Right cardiac atrium (tissue), 5 donors: ENCODE results near the gene EML1. TPM values are rescaled to one million over a fixed set of nuclear protein-coding genes. Genes with fewer than 3 reads are reported as not detected.

ENCODE experiments used
- ATAC-seq, 2 donors: fragments of 200-7000 bp; cut with Tn5 transposase; one replicate each; pipeline versions ENCODE4 v1.8.0 to v1.9.1; 2020; ENCODE audit warnings: moderate library complexity in 2 of 2, mild to moderate bottlenecking in 1 of 2
- DNase-seq, 3 donors: peaks; one replicate each; pipeline ENCODE4 v3.0.0-alpha.2; 2020
- H3K27ac ChIP-seq: one replicate; pipeline ENCODE4 v1.5.1; 2013; ENCODE audit warnings: mild to moderate bottlenecking, low read length, control low read depth, moderate library complexity
- H3K27me3 ChIP-seq: one replicate; pipeline ENCODE4 v1.6.1; 2013; ENCODE audit not compliant: control insufficient read depth, insufficient read depth
- H3K4me1 ChIP-seq: one replicate; pipeline ENCODE4 v1.6.1; 2013; ENCODE audit warnings: low read length; ENCODE audit not compliant: control insufficient read depth, insufficient read depth
- H3K4me3 ChIP-seq: one replicate; pipeline ENCODE4 v1.5.1; 2013; ENCODE audit warnings: low read length, control low read depth
- H3K9me3 ChIP-seq: one replicate; pipeline ENCODE4 v1.6.1; 2013; ENCODE audit warnings: low read length; ENCODE audit not compliant: control insufficient read depth
- WGBS: extraction: QIAGEN DNeasy Blood & Tissue Kit; methylation state at CpG from one replicate; pipeline ENCODE4 v1.1.7; 2013; 5-methylcytosine and 5-hydroxymethylcytosine counted together
- intact Hi-C, 4 donors: fragments of 100-400 bp; cut with DNase I; formaldehyde crosslinking; loops; one replicate each; pipeline versions ENCODE4 v1.11.0 to v1.14.0; 2022 to 2023
- polyA plus RNA-seq: library from polyadenylated mRNA; stranded (reverse); fragments of 200-250 nt; gene quantifications from one replicate; pipeline ENCODE4 v1.2.3, GENCODE V29; 2013
- total RNA-seq, 4 donors: library from RNA; stranded (reverse); fragmentation: NEBNext Ultra II Directional; extraction: Animal tissue kit (Norgen Biotek cat#: 25700); gene quantifications; one replicate each; pipeline ENCODE4 v1.2.1, GENCODE V29; 2021
- donor health status: healthy with polysubstance abuse.
- donor health status: DM: no; HTN: yes; CAD: no.
- donor health status: DM: no; HTN: no; CAD: no.
- donor health status: DM: no; HTN: yes; CAD: no; lungs with severe emphysema.
- donor health status: DM: yes; HTN: yes; CAD: no.

The EML1 gene
- total and polyA plus RNA-seq, 5 donors: 11.2 to 39.1 (median 34.0) TPM

DNA sequence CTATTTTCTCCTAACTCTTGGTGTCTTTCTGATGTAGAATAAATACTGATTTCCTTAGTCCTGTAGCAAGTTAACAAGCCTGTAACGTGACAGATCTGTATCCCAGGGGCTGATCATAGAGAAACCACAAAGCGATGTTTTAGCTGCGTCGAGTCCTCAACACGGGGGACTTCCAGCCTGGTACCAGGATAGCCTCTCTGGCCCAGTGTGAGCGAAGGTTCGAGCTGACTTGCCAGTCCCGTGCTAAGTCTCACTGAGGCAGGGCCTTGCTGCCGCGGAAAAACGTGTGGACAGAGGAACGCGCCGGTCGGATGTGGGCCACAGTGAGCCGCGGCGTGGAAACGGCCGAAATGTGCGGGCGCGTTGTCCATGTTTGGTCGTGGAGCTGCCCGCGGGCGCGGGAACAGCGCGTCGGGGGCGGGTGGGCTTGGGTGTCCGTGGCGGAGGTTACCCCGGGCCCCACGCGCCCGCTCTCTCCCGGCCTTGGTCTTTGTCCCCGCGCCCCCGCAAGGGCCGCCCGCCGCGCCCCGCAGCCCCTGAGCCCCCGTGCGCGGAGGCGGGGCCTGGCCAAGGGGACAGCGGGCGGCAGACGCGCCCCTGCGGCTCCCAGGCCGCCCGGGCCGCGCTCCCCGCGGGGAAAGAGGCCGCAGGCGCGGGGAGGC is 531 bp upstream of the EML1 start:
- ATAC-seq: peak; percentile 48 to 55
- no peaks in the 10 kb centered on the region for H3K27me3 ChIP-seq
- peaks cover 9% of the 10 kb centered on the region for H3K4me1 ChIP-seq
- intact Hi-C loops: loop anchor here (5.0 to 10.0 kb wide), 5 partner anchors 40 to 92 kb away; no protein-coding TSS in a partner anchor
- peak overlapping the region; percentile 10 for H3K27ac ChIP-seq
- DNase-seq: peak in 2 of 3 donors; percentile 44 to 80
- 7% methylated on average over 65 of the region's 65 CpGs for WGBS
- H3K4me3 ChIP-seq: peak overlapping the region; percentile 97
- no peaks in the 10 kb centered on the region for H3K9me3 ChIP-seq

DNA sequence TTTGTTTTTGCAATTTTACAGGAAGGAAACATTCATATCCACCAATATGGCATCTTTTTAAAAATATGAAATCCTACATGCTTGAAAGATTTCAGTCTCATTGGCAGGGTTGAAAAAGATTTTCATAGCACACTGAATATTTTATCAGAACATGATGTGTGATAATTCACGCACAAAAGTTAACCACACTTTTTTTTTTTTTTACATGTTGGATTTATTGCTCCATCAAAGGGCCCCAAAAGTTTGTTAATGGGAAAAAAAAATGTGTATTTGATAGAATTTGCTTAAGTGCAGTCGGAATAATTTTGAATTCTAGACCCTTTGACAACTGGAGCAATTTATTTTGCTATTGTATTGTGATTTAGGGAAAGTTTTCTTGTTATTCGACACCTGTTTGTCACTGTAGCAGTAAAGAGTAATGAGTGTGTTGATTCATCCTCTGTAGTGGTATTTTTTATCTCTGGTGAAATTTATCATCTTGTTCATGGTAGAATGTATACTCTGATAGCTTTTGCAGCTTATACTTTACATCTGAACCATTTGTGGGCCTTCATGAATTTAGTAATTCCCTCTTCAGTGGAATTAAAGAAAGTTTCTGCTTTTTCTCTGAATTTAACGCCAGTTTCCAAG is 1.1 kb downstream of the EML1 start:
- Histone ChIP-seq H3K9me3 (no peaks in the 10 kb centered on the region), H3K4me1 (peaks cover 9% of the 10 kb centered on the region), H3K4me3 (peak overlapping the region; percentile 97), H3K27ac (no peak overlapping the region), H3K27me3 (no peaks in the 10 kb centered on the region)
- no peak for ATAC-seq
- intact Hi-C loops: loop anchor here (5.0 to 10.0 kb wide), 5 partner anchors 42 to 91 kb away; no protein-coding TSS in a partner anchor
- WGBS: 61% methylated on average over 4 of the region's 4 CpGs
- no peak for DNase-seq

DNA sequence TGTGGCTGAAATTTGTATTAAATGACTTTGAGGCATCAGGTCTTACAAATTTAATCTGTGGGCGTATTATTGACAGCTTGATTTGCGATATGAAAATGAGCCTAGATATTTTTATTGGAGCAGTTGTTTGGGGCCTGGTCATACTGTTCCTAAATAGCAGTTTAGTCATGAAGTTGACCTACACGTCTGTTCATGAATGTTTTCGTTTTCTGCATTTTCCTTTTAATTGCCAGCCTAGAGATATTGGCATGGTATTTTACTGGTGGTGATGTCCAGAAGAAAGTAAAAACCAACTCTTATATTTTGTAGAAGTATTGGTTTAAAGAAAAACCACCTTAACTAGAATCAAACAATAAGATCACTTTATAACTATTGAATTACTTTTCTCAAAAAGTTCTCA is 1.8 kb downstream of the EML1 start:
- no peak for ATAC-seq
- no peaks in the 10 kb centered on the region for H3K9me3 ChIP-seq
- DNase-seq: no peak
- intact Hi-C loops: loop anchor here (10.0 kb wide), 3 partner anchors 50 to 90 kb away; no protein-coding TSS in a partner anchor
- H3K27ac ChIP-seq: no peak overlapping the region
- WGBS: 70% methylated on average over 4 of the region's 4 CpGs
- no peak overlapping the region for H3K4me3 ChIP-seq
- H3K4me1 ChIP-seq: peaks cover 9% of the 10 kb centered on the region
- H3K27me3 ChIP-seq: no peaks in the 10 kb centered on the region

DNA sequence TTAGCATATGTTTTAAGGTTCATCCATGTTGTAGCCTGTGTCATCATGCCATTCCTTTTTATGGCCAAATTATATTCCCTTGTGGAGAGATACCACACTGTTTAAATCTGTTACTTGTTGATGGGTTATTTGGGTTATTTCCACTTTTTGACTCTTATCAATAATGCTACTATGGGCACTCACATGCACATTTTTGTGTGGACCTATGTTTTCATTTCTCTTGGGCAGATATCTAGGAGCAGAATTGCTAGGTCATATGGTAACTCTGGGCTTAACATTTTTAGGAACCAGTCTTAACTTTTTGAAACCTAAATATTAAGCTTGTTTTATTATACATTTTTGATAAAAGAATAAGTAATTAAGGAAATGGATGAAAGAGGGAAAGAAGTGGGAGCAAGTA is 4.0 kb downstream of the EML1 start:
- DNase-seq: no peak
- intact Hi-C loops: loop anchor here (10.0 kb wide), 3 partner anchors 52 to 88 kb away; no protein-coding TSS in a partner anchor
- H3K27ac ChIP-seq: no peak overlapping the region

DNA sequence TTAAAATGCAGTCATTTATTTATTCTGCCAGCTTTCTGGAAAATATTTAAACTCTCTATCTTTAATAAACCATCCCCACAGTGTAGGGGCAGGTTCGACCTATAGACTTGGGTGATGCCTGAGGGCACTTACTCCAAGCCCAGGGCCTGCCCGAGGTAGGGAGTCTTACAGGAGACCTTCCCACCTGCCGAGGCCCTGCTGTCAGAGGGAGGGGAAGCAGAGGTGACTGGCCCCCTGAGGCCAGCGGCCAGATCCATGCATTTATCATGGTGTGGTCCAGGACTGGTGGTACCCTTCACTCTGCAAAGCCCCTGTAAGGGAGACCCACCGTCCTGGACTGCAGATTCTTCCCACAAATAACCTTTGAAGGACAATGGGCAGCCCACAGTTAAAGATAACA is 7.6 kb downstream of the EML1 start:
- 89% methylated on average over 5 of the region's 5 CpGs for WGBS
- Histone ChIP-seq H3K9me3 (no peaks in the 10 kb centered on the region), H3K27ac (no peak overlapping the region), H3K4me1 (no peaks in the 10 kb centered on the region), H3K4me3 (no peak overlapping the region), H3K27me3 (no peaks in the 10 kb centered on the region)
- ATAC-seq: no peak
- intact Hi-C loops: no loop called here
- no peak for DNase-seq

More for the DNA sequence above, 4.0 kb downstream of the EML1 start:
- H3K27me3 ChIP-seq: no peaks in the 10 kb centered on the region
- no peaks in the 10 kb centered on the region for H3K4me1 ChIP-seq
- no peaks in the 10 kb centered on the region for H3K9me3 ChIP-seq
- no peak for ATAC-seq
- no peak overlapping the region for H3K4me3 ChIP-seq

DNA sequence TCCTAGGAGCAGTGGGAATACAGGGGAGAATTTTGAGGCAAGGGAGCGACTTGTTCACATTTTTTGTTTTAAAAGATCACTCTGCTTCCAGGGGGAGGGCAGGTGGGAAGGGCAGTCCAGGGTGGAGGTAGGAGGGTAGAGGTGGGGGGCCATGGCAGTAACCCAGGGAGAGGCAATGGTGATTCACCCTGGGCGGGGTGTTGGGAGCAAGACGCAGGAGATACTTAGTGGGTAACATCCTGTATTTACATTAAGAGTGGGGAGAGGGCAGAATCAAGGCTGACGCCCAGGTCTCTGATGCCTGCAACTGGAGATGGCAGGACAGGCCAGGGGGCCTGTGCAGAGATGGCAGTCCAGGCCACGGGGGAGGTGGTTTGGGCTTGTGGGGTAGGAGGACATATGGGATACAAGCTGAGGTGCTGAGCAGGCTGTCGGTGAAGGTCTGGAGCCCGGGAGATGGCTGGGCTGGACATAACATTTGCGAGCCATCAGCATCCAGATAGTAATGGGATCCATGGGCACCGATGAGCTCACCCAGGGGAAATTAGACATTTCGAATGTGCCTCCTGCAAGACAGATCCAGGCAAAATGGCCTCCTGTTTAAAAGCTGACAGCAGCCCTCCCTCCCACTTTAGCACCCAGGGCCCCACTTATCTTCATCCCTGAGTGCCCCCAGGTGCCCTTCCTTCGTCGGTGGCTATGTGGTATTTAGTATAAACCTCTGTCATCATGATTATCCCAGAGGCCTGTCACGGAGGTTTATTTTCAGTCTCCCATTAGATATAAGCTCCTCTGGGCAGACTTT is 9.3 kb downstream of the EML1 start:
- intact Hi-C loops: no loop called here
- H3K4me3 ChIP-seq: no peak overlapping the region
- WGBS: 79% methylated on average over 13 of the region's 13 CpGs

DNA sequence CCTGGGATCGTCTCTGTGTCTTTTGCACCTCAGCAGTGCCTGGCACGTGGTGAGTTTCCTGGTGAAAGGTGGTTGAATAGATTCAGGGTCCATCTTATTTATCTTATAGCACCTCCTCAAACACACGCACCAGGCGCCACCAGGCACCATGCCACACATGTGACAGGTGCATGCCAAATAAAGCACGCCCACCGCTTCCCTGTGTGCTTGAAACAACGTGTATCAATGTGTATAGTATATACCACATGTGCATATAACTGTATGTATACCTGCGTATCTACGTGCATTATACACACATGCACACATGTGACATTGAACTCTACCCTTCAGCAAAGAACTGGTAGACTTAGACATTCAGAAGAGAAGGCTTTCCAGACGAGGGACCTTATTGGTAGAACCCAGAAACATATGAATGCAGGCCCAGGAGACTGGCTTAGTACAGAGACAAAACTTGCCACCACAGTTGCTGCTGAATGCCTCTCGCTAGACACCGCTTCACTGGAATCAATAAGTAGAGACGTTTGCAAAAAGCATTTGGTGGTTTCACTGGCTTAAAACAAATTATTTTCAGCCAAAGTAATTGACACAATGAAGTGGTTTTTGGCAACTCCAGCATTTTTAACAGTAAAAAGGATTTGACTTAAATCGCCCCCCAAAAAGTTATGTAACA is 10.0 kb downstream of the EML1 start:
- WGBS: 75% methylated on average over 14 of the region's 14 CpGs
- Histone ChIP-seq H3K4me1 (peaks cover 11% of the 10 kb centered on the region), H3K27ac (no peak overlapping the region), H3K27me3 (no peaks in the 10 kb centered on the region), H3K4me3 (no peak overlapping the region), H3K9me3 (no peaks in the 10 kb centered on the region)
- ATAC-seq (no peak), DNase-seq (no peak)
- intact Hi-C loops: no loop called here

More for the DNA sequence above, 9.3 kb downstream of the EML1 start:
- ATAC-seq: peak in 1 of 2 donors; percentile 16
- Histone ChIP-seq H3K27me3 (no peaks in the 10 kb centered on the region), H3K4me1 (peaks cover 7% of the 10 kb centered on the region), H3K9me3 (no peaks in the 10 kb centered on the region), H3K27ac (no peak overlapping the region)
- DNase-seq: no peak

DNA sequence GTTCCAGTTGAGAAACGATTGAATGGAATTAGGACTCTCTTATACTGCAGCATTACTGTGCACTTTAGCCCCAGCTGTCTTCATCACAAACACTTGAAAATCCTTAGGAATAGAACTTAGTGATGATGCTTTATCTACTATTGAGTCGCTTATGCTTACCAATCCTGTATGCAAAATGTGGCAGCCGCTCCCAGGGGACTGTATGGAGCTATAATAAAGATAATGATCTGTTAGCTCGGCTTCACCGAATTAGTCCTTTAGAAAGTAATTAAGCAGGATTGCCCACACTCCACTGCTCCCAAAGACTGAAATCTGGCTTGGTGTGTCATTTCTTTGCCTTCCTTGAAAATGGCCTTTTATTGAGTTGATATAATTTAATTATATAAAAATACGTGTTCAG is 10.6 kb downstream of the EML1 start:
- intact Hi-C loops: no loop called here
- no peak overlapping the region for H3K27ac ChIP-seq
- DNase-seq: no peak
- H3K27me3 ChIP-seq: no peaks in the 10 kb centered on the region
- peaks cover 11% of the 10 kb centered on the region for H3K4me1 ChIP-seq
- no peaks in the 10 kb centered on the region for H3K9me3 ChIP-seq
- no peak for ATAC-seq
- WGBS: 76% methylated on average over 6 of the region's 6 CpGs
- no peak overlapping the region for H3K4me3 ChIP-seq

DNA sequence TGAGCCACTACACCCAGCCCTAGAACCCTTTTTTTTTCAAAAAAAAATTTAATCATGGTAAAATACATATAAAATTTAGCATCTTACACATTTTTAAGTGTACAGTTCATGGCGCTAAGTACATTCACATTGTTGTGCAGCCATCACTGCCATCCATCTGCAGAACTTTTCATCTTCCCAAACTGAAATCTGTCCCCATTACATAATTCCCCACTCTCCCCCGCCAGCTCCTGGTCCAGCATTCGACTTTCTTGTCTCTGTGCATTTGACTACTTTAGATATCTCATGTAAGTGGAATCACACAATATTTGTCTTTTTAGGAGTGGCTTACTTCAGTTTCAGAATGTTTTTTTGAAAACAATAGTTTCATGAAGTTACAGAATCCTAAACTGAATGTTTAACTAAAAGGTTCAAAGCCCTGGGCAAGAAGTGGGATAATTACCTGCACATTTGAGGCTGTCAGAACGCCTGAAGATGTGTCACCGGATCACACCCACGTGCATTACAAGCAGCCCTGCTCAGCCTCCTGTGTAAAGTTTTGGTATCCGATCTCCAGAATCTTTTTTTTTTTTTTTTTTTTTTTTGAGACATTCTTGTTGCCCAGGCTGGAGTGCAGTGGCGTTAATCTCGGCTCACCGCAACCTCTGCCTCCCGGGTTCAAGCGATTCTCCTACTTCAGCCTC is 12.7 kb downstream of the EML1 start:
- ATAC-seq: no peak
- Histone ChIP-seq H3K27me3 (no peaks in the 10 kb centered on the region), H3K4me1 (peaks cover 11% of the 10 kb centered on the region), H3K27ac (no peak overlapping the region), H3K4me3 (no peak overlapping the region), H3K9me3 (no peaks in the 10 kb centered on the region)
- no peak for DNase-seq
- intact Hi-C loops: no loop called here
- 93% methylated on average over 12 of the region's 12 CpGs for WGBS

DNA sequence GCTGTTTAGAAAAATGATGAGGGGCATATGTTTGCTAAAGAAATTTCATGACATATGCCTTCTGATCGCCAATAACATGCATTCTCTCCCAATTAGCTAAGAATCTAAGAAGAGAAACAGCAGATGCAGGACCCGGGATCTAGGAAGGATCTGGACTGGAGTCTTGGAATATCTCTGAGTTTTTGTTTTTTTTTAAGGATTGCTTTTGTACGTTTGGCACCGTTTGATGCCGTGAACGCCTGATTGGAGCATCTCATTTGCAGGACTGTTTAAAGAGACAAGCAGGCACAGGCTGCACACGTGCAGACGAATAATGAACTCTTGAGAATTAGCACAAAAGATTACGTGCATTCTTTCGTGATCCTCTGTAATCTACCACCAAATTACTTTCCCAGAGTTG is 13.6 kb downstream of the EML1 start:
- Histone ChIP-seq H3K27me3 (no peaks in the 10 kb centered on the region), H3K27ac (no peak overlapping the region), H3K9me3 (no peaks in the 10 kb centered on the region), H3K4me1 (peaks cover 11% of the 10 kb centered on the region), H3K4me3 (no peak overlapping the region)
- ATAC-seq (no peak), DNase-seq (no peak)
- intact Hi-C loops: no loop called here
- WGBS: 45% methylated on average over 10 of the region's 10 CpGs
